NCI-H1105 treated with DMSO at 0.1 percent for 48 hours (cell line): Measurements from ENCODE around the gene CHIA.

Experiments
- DNase-seq: peaks from one replicate; lab custom pipeline; 2025; lab: John Stamatoyannopoulos, UW

CHIA gene

GRCh38 chr1:111366256-111366655 is 75.6 kb downstream of the CHIA start:
- DNase-seq, result no peak

- DNase-seq, result no peak
Measured at GRCh38 chr1:111369177-111369576, 78.5 kb downstream of the CHIA start.

DNA sequence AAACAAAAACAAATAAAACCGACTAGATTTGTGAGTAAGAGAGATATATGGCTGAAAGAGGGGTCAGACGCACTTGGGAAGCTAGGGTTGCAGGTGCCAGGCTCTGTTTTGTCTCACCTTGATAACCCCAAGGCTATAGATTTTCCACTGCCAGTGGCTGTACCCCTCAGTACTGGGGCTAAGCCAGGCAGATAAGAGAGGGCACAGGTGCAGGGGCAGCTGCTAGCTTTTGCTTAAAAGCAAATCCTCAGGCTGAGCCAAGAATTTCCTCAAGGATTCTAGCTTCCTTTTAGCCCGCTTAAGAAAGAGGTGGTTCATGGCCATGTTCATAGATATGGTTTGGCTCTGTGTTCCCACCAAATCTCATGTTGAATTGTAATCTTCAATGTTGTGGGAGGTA is 79.0 kb downstream of the CHIA start:
- no peak for DNase-seq
